SK-N-SH treated with all-trans-retinoic acid at 6 μM for 48 hours (cell line): ENCODE measurements around the gene HES1.

Source experiments
- CREB5 ChIP-seq: fragments of 250-450 bp; sonication (Bioruptor Pico); IDR thresholded peaks from 2 replicates; pipeline ENCODE4 v1.5.1; 2020; ENCODE audit warnings: low read depth, mild to moderate bottlenecking, moderate library complexity
- PATZ1 ChIP-seq: fragments of 250-450 bp; sonication (Bioruptor Pico); IDR thresholded peaks from 2 replicates; pipeline ENCODE4 v1.8.0; 2020; ENCODE audit warnings: mild to moderate bottlenecking, moderate library complexity, borderline replicate concordance
- RARB ChIP-seq: fragments of 250-450 bp; sonication (Bioruptor Pico); IDR thresholded peaks from 2 replicates; pipeline ENCODE4 v1.8.0; 2021; ENCODE audit warnings: mild to moderate bottlenecking, moderate library complexity
- SNAI2 ChIP-seq: fragments of 250-450 bp; sonication (Bioruptor Pico); IDR thresholded peaks from 2 replicates; pipeline ENCODE4 v1.5.0; 2020; ENCODE audit warnings: mild to moderate bottlenecking, moderate library complexity
- TOX ChIP-seq: fragments of 250-450 bp; sonication (Bioruptor Pico); IDR thresholded peaks from 2 replicates; pipeline ENCODE4 v1.8.0; 2021; ENCODE audit warnings: mild to moderate bottlenecking, moderate library complexity, borderline replicate concordance
- TSHZ2 ChIP-seq: fragments of 250-450 bp; sonication (Bioruptor Pico); IDR thresholded peaks from 2 replicates; pipeline ENCODE4 v1.5.0; 2020; ENCODE audit warnings: mild to moderate bottlenecking, moderate library complexity
- ZFP3 ChIP-seq: fragments of 250-450 bp; sonication (Bioruptor Pico); IDR thresholded peaks from 2 replicates; pipeline ENCODE4 v1.5.0; 2020; ENCODE audit warnings: mild to moderate bottlenecking, moderate library complexity
- ZFP30 ChIP-seq: fragments of 450-650 bp; formaldehyde crosslinking; IDR thresholded peaks from 2 replicates; pipeline ENCODE4 v1.5.0; 2022; ENCODE audit warnings: mild to moderate bottlenecking, moderate library complexity
- ZNF565 ChIP-seq: fragments of 450-650 bp; formaldehyde crosslinking; conservative IDR thresholded peaks from 2 replicates; pipeline ENCODE4 v1.5.0; 2020; ENCODE audit warnings: low read depth, mild to moderate bottlenecking, moderate library complexity

GRCh38 chr3:194142156-194142910, 6.4 kb downstream of the HES1 start:
- TF ChIP-seq SNAI2 (CRISPR knock-in tag) (peak; percentile 72; the same call in 1 of the 2 replicates), PATZ1 (no peak), ZFP30 (CRISPR knock-in tag) (no peak), RARB (CRISPR knock-in tag) (no peak), ZNF565 (no peak), TSHZ2 (CRISPR knock-in tag) (no peak), TOX (CRISPR knock-in tag) (no peak), CREB5 (0 out of 2 replicates have a peak, but pooled peaks have one; percentile 47), ZFP3 (CRISPR knock-in tag) (no peak; the same call in 1 of the 2 replicates)
